Mesenchymal stem cell (in vitro differentiated cells and primary cell): Measurements from ENCODE around the gene TTBK1.

Experiments used
- DNase-seq: peaks from one replicate; pipeline ENCODE4 v3.0.0-alpha.2; 2013
- H2AFZ ChIP-seq: one replicate; pipeline ENCODE4 v1.6.1; 2013; ENCODE audit warnings: low read depth, mild to moderate bottlenecking, control low read depth, inconsistent platforms, low read length, moderate library complexity
- H2AK5ac ChIP-seq: 2 replicates; pipeline ENCODE4 v1.6.1; 2013; ENCODE audit warnings: low read length, moderate library complexity, mild to moderate bottlenecking, inconsistent platforms; ENCODE audit not compliant: severe bottlenecking
- H2BK120ac ChIP-seq: one replicate; pipeline ENCODE4 v1.6.1; 2013; ENCODE audit warnings: low read depth, mild to moderate bottlenecking, inconsistent platforms, low read length, moderate library complexity
- H2BK12ac ChIP-seq, 2 experiments: one replicate each; pipeline ENCODE4 v1.6.1; 2013; ENCODE audit warnings: inconsistent platforms in 2 of 2, low read length in 2 of 2, mild to moderate bottlenecking in 2 of 2, moderate library complexity in 2 of 2, control low read depth in 1 of 2
- H2BK15ac ChIP-seq: one replicate; pipeline ENCODE4 v1.6.1; 2013; ENCODE audit warnings: mild to moderate bottlenecking, low read depth, inconsistent platforms; ENCODE audit not compliant: poor library complexity, severe bottlenecking
- H2BK5ac ChIP-seq: 2 replicates; pipeline ENCODE4 v1.6.1; 2013; ENCODE audit warnings: low read depth, mild to moderate bottlenecking, low read length, control low read depth, inconsistent platforms; ENCODE audit not compliant: poor library complexity, severe bottlenecking
- H3K14ac ChIP-seq, 2 experiments: one replicate each; pipeline ENCODE4 v1.6.1; 2013; ENCODE audit warnings: inconsistent platforms in 2 of 2, low read length in 2 of 2, control low read depth in 1 of 2, mild to moderate bottlenecking in 1 of 2, moderate library complexity in 1 of 2
- H3K18ac ChIP-seq, 2 experiments: one replicate each; pipeline ENCODE4 v1.6.1; 2013; ENCODE audit warnings: inconsistent platforms in 2 of 2, low read length in 2 of 2, control low read depth in 1 of 2, low read depth in 1 of 2, mild to moderate bottlenecking in 1 of 2
- H3K23ac ChIP-seq, 2 experiments: one replicate each; pipeline ENCODE4 v1.6.1; 2013; ENCODE audit warnings: inconsistent platforms in 2 of 2, low read length in 2 of 2, mild to moderate bottlenecking in 2 of 2, moderate library complexity in 2 of 2, control low read depth in 1 of 2
- H3K27ac ChIP-seq: 2 replicates; pipeline ENCODE4 v1.5.1; 2013; ENCODE audit warnings: mild to moderate bottlenecking, moderate library complexity, low read length, control low read depth, inconsistent platforms; ENCODE audit not compliant: poor library complexity, severe bottlenecking
- H3K27me3 ChIP-seq, 2 experiments: 2 replicates each; pipeline versions ENCODE4 v1.6.1 to v1.7.0; 2013; ENCODE audit warnings: low read length in 2 of 2, mild to moderate bottlenecking in 2 of 2, moderate library complexity in 2 of 2, control low read depth in 1 of 2, inconsistent platforms in 1 of 2; ENCODE audit not compliant: control insufficient read depth in 1 of 2, insufficient read depth in 1 of 2
- H3K36me3 ChIP-seq, 2 experiments: 2 replicates each; pipeline versions ENCODE4 v1.6.1 to v1.7.0; 2013; ENCODE audit warnings: low read length in 2 of 2, control low read depth in 1 of 2, inconsistent platforms in 1 of 2, low read depth in 1 of 2, mild to moderate bottlenecking in 1 of 2; ENCODE audit not compliant: insufficient read depth in 2 of 2, control insufficient read depth in 1 of 2
- H3K4ac ChIP-seq, 2 experiments: one replicate each; pipeline ENCODE4 v1.6.1; 2013; ENCODE audit warnings: inconsistent platforms in 2 of 2, low read length in 2 of 2, mild to moderate bottlenecking in 2 of 2, moderate library complexity in 2 of 2, control low read depth in 1 of 2, low read depth in 1 of 2
- H3K4me1 ChIP-seq: 2 replicates; pipeline ENCODE4 v1.6.1; 2013; ENCODE audit warnings: low read depth, low read length, control low read depth; ENCODE audit not compliant: control insufficient read depth, insufficient read depth
- H3K4me2 ChIP-seq: 2 replicates; pipeline ENCODE4 v1.6.1; 2013; ENCODE audit warnings: low read length, mild to moderate bottlenecking, inconsistent platforms; ENCODE audit not compliant: poor library complexity, severe bottlenecking
- H3K4me3 ChIP-seq, 2 experiments: 2 replicates each; pipeline versions ENCODE4 v1.5.1 to v1.7.0; 2013; ENCODE audit warnings: low read length in 2 of 2, mild to moderate bottlenecking in 2 of 2, control low read depth in 1 of 2, low read depth in 1 of 2; ENCODE audit not compliant: insufficient read depth in 1 of 2
- H3K79me1 ChIP-seq: replicated peaks from 2 replicates; pipeline ENCODE4 v1.6.1; 2013; ENCODE audit warnings: mild to moderate bottlenecking, control low read depth, low read length, inconsistent platforms; ENCODE audit not compliant: poor library complexity, severe bottlenecking
- H3K9ac ChIP-seq: 2 replicates; pipeline ENCODE4 v1.7.0; 2013; ENCODE audit warnings: mild to moderate bottlenecking, low read length, moderate library complexity
- H3K9me3 ChIP-seq: 2 replicates; pipeline ENCODE4 v1.7.0; 2013; ENCODE audit warnings: mild to moderate bottlenecking, low read length; ENCODE audit not compliant: control insufficient read depth
- H4K8ac ChIP-seq: one replicate; pipeline ENCODE4 v1.6.1; 2013; ENCODE audit warnings: inconsistent platforms, mild to moderate bottlenecking, low read length, moderate library complexity
- H4K91ac ChIP-seq: one replicate; pipeline ENCODE4 v1.6.1; 2013; ENCODE audit warnings: mild to moderate bottlenecking, low read length, inconsistent platforms
- WGBS: methylation state at CpG from one replicate; pipeline ENCODE4 v1.1.7; 2013; ENCODE audit warnings: mixed read lengths; 5-methylcytosine and 5-hydroxymethylcytosine counted together

The TTBK1 gene

GRCh38 chr6:43239054-43239453, 4.2 kb upstream of the TTBK1 start:
- H2BK120ac ChIP-seq: no peak overlapping the region
- H3K9ac ChIP-seq: no peak overlapping the region
- no peak overlapping the region for H3K4me3 ChIP-seq
- no peaks in the 10 kb centered on the region for H3K79me1 ChIP-seq
- H3K27ac ChIP-seq: no peak overlapping the region
- H2BK15ac ChIP-seq: no peak overlapping the region
- H2BK12ac ChIP-seq: no peak overlapping the region
- WGBS: 67% methylated on average over 1 of the region's 2 CpGs
- H3K14ac ChIP-seq: no peak overlapping the region
- H3K4me1 ChIP-seq: peaks cover 3% of the 10 kb centered on the region
- no peak overlapping the region for H3K18ac ChIP-seq
- H3K4me2 ChIP-seq: no peak overlapping the region
- H3K36me3 ChIP-seq: no peaks in the 10 kb centered on the region
- no peak for DNase-seq
- H3K9me3 ChIP-seq: peaks cover 21% of the 10 kb centered on the region
- H4K91ac ChIP-seq: no peak overlapping the region
- H3K27me3 ChIP-seq: peaks cover 54 to 66% of the 10 kb centered on the region in 2 experiments
- H2AK5ac ChIP-seq: no peak overlapping the region
- no peak overlapping the region for H4K8ac ChIP-seq
- no peak overlapping the region for H2AFZ ChIP-seq
- H3K4ac ChIP-seq: no peak overlapping the region
- H3K23ac ChIP-seq: no peak overlapping the region
- H2BK5ac ChIP-seq: no peak overlapping the region

GRCh38 chr6:43240950-43241349, 2.3 kb upstream of the TTBK1 start:
- H3K18ac ChIP-seq: no peak overlapping the region
- no peaks in the 10 kb centered on the region for H3K36me3 ChIP-seq
- H4K8ac ChIP-seq: no peak overlapping the region
- H2AFZ ChIP-seq: no peak overlapping the region
- H3K4ac ChIP-seq: no peak overlapping the region
- no peaks in the 10 kb centered on the region for H3K79me1 ChIP-seq
- peaks cover 21% of the 10 kb centered on the region for H3K9me3 ChIP-seq
- H3K4me1 ChIP-seq: peaks cover 3% of the 10 kb centered on the region
- no peak overlapping the region for H3K23ac ChIP-seq
- peaks cover 68 to 82% of the 10 kb centered on the region in 2 experiments for H3K27me3 ChIP-seq
- no peak overlapping the region for H4K91ac ChIP-seq
- H2BK12ac ChIP-seq: no peak overlapping the region
- DNase-seq: no peak
- H3K4me3 ChIP-seq: no peak overlapping the region
- no peak overlapping the region for H2BK15ac ChIP-seq
- H2AK5ac ChIP-seq: no peak overlapping the region
- no peak overlapping the region for H2BK5ac ChIP-seq
- no peak overlapping the region for H3K4me2 ChIP-seq
- WGBS: 100% methylated on average over 1 of the region's 1 CpG
- no peak overlapping the region for H3K14ac ChIP-seq
- H3K9ac ChIP-seq: no peak overlapping the region
- H2BK120ac ChIP-seq: no peak overlapping the region
- H3K27ac ChIP-seq: no peak overlapping the region

GRCh38 chr6:43241446-43241845, 1.8 kb upstream of the TTBK1 start:
- H3K14ac ChIP-seq: no peak overlapping the region
- no peak overlapping the region for H4K8ac ChIP-seq
- no peak overlapping the region for H2AK5ac ChIP-seq
- H3K9me3 ChIP-seq: peaks cover 21% of the 10 kb centered on the region
- no peak overlapping the region for H3K4ac ChIP-seq
- H3K9ac ChIP-seq: no peak overlapping the region
- no peak overlapping the region for H2BK12ac ChIP-seq
- H3K4me1 ChIP-seq: peaks cover 3% of the 10 kb centered on the region
- no peak overlapping the region for H2BK5ac ChIP-seq
- no peaks in the 10 kb centered on the region for H3K36me3 ChIP-seq
- WGBS: 90% methylated on average over 2 of the region's 2 CpGs
- no peak overlapping the region for H2BK15ac ChIP-seq
- no peaks in the 10 kb centered on the region for H3K79me1 ChIP-seq
- no peak for DNase-seq
- peaks cover 73 to 82% of the 10 kb centered on the region in 2 experiments for H3K27me3 ChIP-seq
- no peak overlapping the region for H3K4me3 ChIP-seq
- no peak overlapping the region for H3K23ac ChIP-seq
- no peak overlapping the region for H2BK120ac ChIP-seq
- no peak overlapping the region for H4K91ac ChIP-seq
- no peak overlapping the region for H2AFZ ChIP-seq
- H3K18ac ChIP-seq: no peak overlapping the region
- no peak overlapping the region for H3K27ac ChIP-seq
- no peak overlapping the region for H3K4me2 ChIP-seq

GRCh38 chr6:43243664-43244321, 512 bp downstream of the TTBK1 start:
- H3K4me1 ChIP-seq: peaks cover 16% of the 10 kb centered on the region
- H2BK12ac ChIP-seq: no peak overlapping the region
- no peaks in the 10 kb centered on the region for H3K36me3 ChIP-seq
- H2BK5ac ChIP-seq: no peak overlapping the region
- no peak overlapping the region for H3K27ac ChIP-seq
- H2AK5ac ChIP-seq: no peak overlapping the region
- H3K4me3 ChIP-seq: no peak overlapping the region
- no peak overlapping the region for H3K4ac ChIP-seq
- H2AFZ ChIP-seq: no peak overlapping the region
- H3K14ac ChIP-seq: no peak overlapping the region
- no peak overlapping the region for H2BK120ac ChIP-seq
- WGBS: 12% methylated on average over 28 of the region's 37 CpGs
- no peak overlapping the region for H4K8ac ChIP-seq
- no peak overlapping the region for H2BK15ac ChIP-seq
- H3K9me3 ChIP-seq: peaks cover 13% of the 10 kb centered on the region
- H3K9ac ChIP-seq: no peak overlapping the region
- peaks cover 78 to 84% of the 10 kb centered on the region in 2 experiments for H3K27me3 ChIP-seq
- H3K4me2 ChIP-seq: peak overlapping the region; percentile 29
- no peak for DNase-seq
- H3K23ac ChIP-seq: peak overlapping the region in 1 of 2 experiments; percentile 57
- no peak overlapping the region for H3K18ac ChIP-seq
- no peak overlapping the region for H4K91ac ChIP-seq
- no peaks in the 10 kb centered on the region for H3K79me1 ChIP-seq
